Natural killer cell (primary cell): ENCODE data around the gene SMAD3. TPM values are rescaled to one million over a fixed set of nuclear protein-coding genes. Genes with fewer than 3 reads are reported as not detected.
A peak's percentile ranks its signal among the peaks of the same experiment; 100 is the strongest.

ENCODE experiments used
- ATAC-seq, 3 donors: fragments of 150-1000 bp in 2 of 3; fragments of 200-7000 bp in 1 of 3; cut with Tn5 transposase; 1 replicate in 1 of 3; 2 replicates in 2 of 3; pipeline ENCODE4 v1.10.0; 2021; ENCODE audit warnings: mild to moderate bottlenecking in 2 of 3, moderate library complexity in 2 of 3
- DNase-seq, 2 donors: peaks; one replicate each; pipeline versions ENCODE4 v3.0.0 to v3.0.0-alpha.2; 2013 to 2021; ENCODE audit warnings: mixed read lengths in 1 of 2
- H3K27ac ChIP-seq: one replicate; pipeline ENCODE4 v1.5.1; 2013; ENCODE audit warnings: mild to moderate bottlenecking, low read length
- H3K27me3 ChIP-seq: one replicate; pipeline ENCODE4 v1.6.1; 2013; ENCODE audit warnings: low read length; ENCODE audit not compliant: control insufficient read depth, insufficient read depth
- H3K36me3 ChIP-seq: one replicate; pipeline ENCODE4 v1.6.1; 2013; ENCODE audit warnings: low read length; ENCODE audit not compliant: control insufficient read depth, insufficient read depth
- H3K4me1 ChIP-seq: one replicate; pipeline ENCODE4 v1.6.1; 2013; ENCODE audit warnings: low read length; ENCODE audit not compliant: control insufficient read depth, insufficient read depth
- H3K4me3 ChIP-seq: one replicate; pipeline ENCODE4 v1.5.1; 2013; ENCODE audit warnings: low read length
- H3K9me3 ChIP-seq: one replicate; pipeline ENCODE4 v1.6.1; 2013; ENCODE audit warnings: low read length; ENCODE audit not compliant: control insufficient read depth, insufficient read depth
- H3K27ac Mint-ChIP-seq, 2 donors: one replicate each; pipeline ENCODE4 v1.8.0; 2022; ENCODE audit warnings: mild to moderate bottlenecking in 2 of 2, mixed read lengths in 2 of 2, moderate library complexity in 1 of 2
- H3K27me3 Mint-ChIP-seq, 2 donors: one replicate each; pipeline ENCODE4 v1.8.0; 2022; ENCODE audit warnings: low read depth in 2 of 2, mixed read lengths in 2 of 2
- H3K36me3 Mint-ChIP-seq: one replicate; pipeline ENCODE4 v1.8.0; 2022; ENCODE audit warnings: mixed read lengths
- H3K4me1 Mint-ChIP-seq, 2 donors: one replicate each; pipeline ENCODE4 v1.8.0; 2022; ENCODE audit warnings: mixed read lengths in 2 of 2
- H3K4me3 Mint-ChIP-seq: one replicate; pipeline ENCODE4 v1.8.0; 2022; ENCODE audit warnings: mild to moderate bottlenecking, moderate library complexity, mixed read lengths
- H3K9me3 Mint-ChIP-seq, 2 donors: one replicate each; pipeline ENCODE4 v1.8.0; 2022; ENCODE audit warnings: mixed read lengths in 2 of 2
- WGBS: methylation state at CpG from one replicate; pipeline ENCODE4 v1.1.7; 2013; ENCODE audit warnings: missing lambda C conversion rate; ENCODE audit not compliant: insufficient coverage; 5-methylcytosine and 5-hydroxymethylcytosine counted together
- intact Hi-C: fragments of 100-400 bp; cut with micrococcal nuclease; formaldehyde crosslinking; loops from one replicate; pipeline ENCODE4 v1.14.2; 2022
- total RNA-seq, 4 donors: library from RNA; stranded (reverse); fragments of 120-200 nt in 1 of 4; gene quantifications; one replicate each; pipeline versions ENCODE4 v1.2.3 to v1.2.4, GENCODE V29; 2013 to 2022
- TF ChIP-seq, protein P1 (sequence below): fragments of 200-600 bp; IDR thresholded peaks from one replicate; pipeline ENCODE4 v1.8.0; 2022; ENCODE audit warnings: antibody characterized with exemption

The SMAD3 gene
- total RNA-seq, 3 donors from 2014 or later (not counting 1 experiment from before 2014, with no cell fraction given) = 47.1 to 72.6 (median 63.0) TPM

- no peaks in the 10 kb centered on the region for H3K27me3 Mint-ChIP-seq
- WGBS = 21% methylated on average over 13 of the region's 14 CpGs
- Histone ChIP-seq H3K36me3 (peaks cover 10% of the 10 kb centered on the region), H3K4me3 (no peak overlapping the region), H3K27me3 (no peaks in the 10 kb centered on the region), H3K9me3 (no peaks in the 10 kb centered on the region), H3K27ac (peak overlapping the region; percentile 71), H3K4me1 (peaks cover 95% of the 10 kb centered on the region)
- H3K27ac Mint-ChIP-seq = peak overlapping the region; percentile 91 to 96
- TF ChIP-seq, protein P1, sequence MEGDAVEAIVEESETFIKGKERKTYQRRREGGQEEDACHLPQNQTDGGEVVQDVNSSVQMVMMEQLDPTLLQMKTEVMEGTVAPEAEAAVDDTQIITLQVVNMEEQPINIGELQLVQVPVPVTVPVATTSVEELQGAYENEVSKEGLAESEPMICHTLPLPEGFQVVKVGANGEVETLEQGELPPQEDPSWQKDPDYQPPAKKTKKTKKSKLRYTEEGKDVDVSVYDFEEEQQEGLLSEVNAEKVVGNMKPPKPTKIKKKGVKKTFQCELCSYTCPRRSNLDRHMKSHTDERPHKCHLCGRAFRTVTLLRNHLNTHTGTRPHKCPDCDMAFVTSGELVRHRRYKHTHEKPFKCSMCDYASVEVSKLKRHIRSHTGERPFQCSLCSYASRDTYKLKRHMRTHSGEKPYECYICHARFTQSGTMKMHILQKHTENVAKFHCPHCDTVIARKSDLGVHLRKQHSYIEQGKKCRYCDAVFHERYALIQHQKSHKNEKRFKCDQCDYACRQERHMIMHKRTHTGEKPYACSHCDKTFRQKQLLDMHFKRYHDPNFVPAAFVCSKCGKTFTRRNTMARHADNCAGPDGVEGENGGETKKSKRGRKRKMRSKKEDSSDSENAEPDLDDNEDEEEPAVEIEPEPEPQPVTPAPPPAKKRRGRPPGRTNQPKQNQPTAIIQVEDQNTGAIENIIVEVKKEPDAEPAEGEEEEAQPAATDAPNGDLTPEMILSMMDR = no peak
- H3K36me3 Mint-ChIP-seq = no peaks in the 10 kb centered on the region
- H3K9me3 Mint-ChIP-seq = no peaks in the 10 kb centered on the region
- DNase-seq (peak; percentile 77 to 87), ATAC-seq (peak; percentile 76 to 94 (median 92))
- H3K4me3 Mint-ChIP-seq = peak overlapping the region; percentile 89
- intact Hi-C loops = loop anchor here (1.0 kb wide), 3 partner anchors 11 to 43 kb away; no protein-coding TSS in a partner anchor
- peaks cover 73 to 84% of the 10 kb centered on the region in 2 donors for H3K4me1 Mint-ChIP-seq
Measured at GRCh38 chr15:67091071-67091979, 25.9 kb downstream of the SMAD3 start.

DNA sequence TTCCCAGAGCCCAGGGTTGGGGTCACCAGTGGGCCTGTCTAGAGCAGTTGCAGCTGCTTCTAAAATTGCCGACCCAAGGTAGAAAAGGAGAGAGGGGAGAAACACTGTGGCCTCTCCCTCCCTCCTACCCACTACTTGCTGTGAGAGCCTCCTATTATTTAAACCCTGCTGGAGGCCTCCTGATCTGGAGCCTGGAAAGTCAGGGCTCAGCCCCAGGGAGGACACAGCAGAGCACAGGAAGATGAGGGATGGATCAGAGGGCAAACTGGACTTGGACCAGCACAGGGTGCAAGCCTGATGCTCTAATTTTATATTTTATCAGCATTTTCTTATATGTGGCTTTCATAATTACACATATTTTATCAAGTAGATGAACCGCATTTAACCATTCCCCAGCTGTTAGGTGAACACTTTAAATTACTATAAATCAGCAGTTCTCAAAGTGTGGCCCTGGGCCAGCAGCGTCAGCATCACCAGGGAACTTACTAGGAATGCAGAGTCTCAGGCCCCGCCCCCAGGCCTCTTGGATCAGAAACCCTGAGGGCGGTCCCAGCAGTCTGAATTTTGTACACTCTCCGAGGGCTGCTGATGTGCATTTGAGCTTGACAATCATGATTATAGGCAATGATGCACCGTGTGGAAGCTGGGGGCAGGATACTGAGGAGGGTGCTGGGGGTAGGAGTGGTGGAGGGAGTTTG lies 26.7 kb downstream of the SMAD3 start:
- no peak for DNase-seq
- Mint-ChIP-seq H3K4me3 (peak overlapping the region; percentile 89), H3K27ac (peak overlapping the region; percentile 91 to 96), H3K36me3 (no peaks in the 10 kb centered on the region), H3K9me3 (no peaks in the 10 kb centered on the region), H3K4me1 (peaks cover 72 to 83% of the 10 kb centered on the region in 2 donors), H3K27me3 (no peaks in the 10 kb centered on the region)
- Histone ChIP-seq H3K4me1 (peaks cover 94% of the 10 kb centered on the region), H3K9me3 (no peaks in the 10 kb centered on the region), H3K27me3 (no peaks in the 10 kb centered on the region), H3K4me3 (no peak overlapping the region), H3K27ac (peak overlapping the region; percentile 71), H3K36me3 (peaks cover 10% of the 10 kb centered on the region)
- WGBS = 86% methylated on average over 6 of the region's 7 CpGs
- intact Hi-C loops = loop anchor here (1.0 kb wide), 3 partner anchors 10 to 42 kb away; no protein-coding TSS in a partner anchor
- TF ChIP-seq, protein P1 = no peak
- no peak for ATAC-seq

- 87% methylated on average over 9 of the region's 9 CpGs for WGBS
- intact Hi-C loops = no loop called here
- H3K4me3 Mint-ChIP-seq = peak overlapping the region; percentile 28
- no peak for ATAC-seq
- Histone ChIP-seq H3K27ac (peak overlapping the region; percentile 71), H3K27me3 (no peaks in the 10 kb centered on the region), H3K4me3 (no peak overlapping the region), H3K36me3 (peaks cover 10% of the 10 kb centered on the region), H3K4me1 (peaks cover 94% of the 10 kb centered on the region), H3K9me3 (no peaks in the 10 kb centered on the region)
- TF ChIP-seq, protein P1 = no peak
- H3K27ac Mint-ChIP-seq = peak overlapping the region; percentile 91 to 96
- no peaks in the 10 kb centered on the region for H3K27me3 Mint-ChIP-seq
- H3K36me3 Mint-ChIP-seq = no peaks in the 10 kb centered on the region
- no peaks in the 10 kb centered on the region for H3K9me3 Mint-ChIP-seq
- no peak for DNase-seq
- peaks cover 72 to 83% of the 10 kb centered on the region in 2 donors for H3K4me1 Mint-ChIP-seq
Measured at GRCh38 chr15:67092752-67093503, 27.5 kb downstream of the SMAD3 start.
